Activated CD8-positive, alpha-beta memory T cell treated with anti-CD3 and anti-CD28 coated beads for 24 hours (primary cell): Measurements from ENCODE around the gene DSCAM.

Experiments
- DNase-seq: peaks from one replicate; pipeline ENCODE4 v3.0.0-alpha.2; 2020

Gene DSCAM

DNA sequence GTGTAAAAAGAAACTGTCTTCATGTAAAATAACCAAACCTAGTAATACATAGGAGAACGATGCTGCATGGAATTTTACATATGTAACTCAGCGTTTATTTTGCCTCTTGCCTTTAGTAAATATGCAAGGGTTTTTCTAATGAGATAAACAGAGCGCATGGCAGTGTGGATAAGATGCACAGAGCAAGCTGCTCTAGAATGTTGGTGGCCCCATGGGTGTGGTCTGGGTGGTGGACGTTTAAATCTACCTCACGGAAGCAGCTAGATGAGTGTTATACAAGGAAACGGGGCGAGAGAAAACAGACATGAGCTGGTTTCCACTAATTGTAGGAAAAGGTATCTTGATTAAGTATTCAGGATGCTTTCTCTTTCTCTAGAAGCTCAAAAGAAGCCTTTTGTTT lies 205.9 kb downstream of the DSCAM start:
- DNase-seq: no peak

DNA sequence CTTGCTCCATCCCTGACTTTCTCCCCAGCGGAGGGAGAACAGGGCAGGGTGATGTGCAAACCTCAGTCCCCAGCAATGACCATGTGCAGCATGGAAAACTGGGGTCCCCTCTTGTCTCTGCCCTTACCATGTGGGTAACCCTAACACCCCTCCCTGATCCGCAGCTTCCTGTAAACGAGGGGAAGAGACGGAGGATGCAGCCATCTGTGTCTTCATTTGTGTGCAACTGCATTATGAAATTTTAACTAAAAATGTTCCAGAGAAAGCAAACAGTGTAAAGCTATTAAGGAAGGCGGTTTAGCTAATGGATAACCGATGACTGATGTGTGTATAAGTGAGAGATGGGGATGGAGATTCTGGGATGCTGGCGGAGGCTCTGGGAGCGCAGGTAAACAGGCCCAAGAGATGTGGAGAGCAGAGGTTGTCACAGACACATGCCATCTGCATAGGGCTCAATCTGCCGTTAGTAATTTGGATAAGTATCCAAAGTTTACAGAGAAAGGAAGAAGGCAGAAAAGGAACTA lies 206.6 kb downstream of the DSCAM start:
- DNase-seq: no peak

DNA sequence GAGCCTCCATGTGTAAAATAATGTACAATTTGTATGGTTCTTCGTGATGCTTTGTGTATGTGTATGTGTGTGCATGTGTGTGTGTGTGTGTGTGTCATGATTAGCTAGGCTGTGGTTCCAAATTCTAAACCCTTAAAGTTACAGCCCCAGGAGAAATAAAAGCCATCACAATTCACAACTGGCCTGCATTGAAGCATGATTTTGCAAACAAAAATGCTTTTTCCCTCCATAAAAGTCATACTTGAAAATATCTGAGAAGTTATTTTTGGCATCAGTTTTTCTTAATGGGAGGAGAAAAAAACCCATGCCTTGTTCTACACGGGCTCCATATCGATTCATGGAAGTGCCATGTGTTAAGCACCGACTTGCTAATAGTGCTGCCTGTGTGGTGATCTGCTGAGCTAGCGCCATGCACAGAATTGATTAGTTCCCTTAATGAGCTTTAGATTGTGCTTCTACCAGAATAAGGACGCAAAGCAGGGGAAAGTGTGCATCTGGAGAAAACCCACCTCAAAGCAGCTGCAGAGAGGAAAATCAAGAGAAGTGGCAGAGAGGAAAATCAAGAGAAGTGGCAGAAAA lies 207.3 kb downstream of the DSCAM start:
- no peak for DNase-seq

DNA sequence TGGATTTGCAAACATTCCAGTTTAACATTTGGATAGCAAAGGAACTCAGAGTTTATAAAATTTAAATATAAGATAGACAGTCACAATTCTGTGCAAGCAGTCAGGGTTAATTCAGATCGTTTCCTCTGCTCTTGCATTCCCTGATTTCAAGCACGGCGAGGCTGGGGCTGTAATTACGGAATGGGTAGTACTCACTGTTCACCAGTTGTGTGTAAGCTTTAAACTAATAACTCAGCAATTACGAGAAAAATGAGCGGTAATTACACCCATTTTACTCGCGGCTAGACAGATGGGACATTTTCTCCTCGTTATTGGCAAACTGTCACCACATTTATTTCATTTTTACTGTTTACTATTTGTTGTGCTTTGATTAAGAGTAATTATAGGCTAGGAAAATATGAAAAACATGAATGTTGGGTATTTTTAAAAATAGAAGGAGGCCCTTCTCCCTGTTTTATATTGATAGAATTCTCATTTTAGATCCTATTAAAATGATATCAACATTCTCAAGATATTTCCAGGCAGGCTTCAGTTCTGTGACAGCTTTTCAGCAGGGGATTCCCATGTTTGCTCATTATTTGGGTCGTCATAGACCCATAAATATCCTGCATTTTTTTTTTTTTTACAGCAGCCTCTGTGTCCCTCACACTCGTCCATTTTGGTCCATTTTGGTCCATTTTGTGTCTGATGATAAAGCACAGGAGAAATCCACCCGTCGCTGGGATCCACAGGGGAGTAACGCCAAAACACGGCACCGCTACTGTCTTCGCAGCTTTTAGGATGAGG lies 208.3 kb downstream of the DSCAM start:
- DNase-seq: no peak

DNA sequence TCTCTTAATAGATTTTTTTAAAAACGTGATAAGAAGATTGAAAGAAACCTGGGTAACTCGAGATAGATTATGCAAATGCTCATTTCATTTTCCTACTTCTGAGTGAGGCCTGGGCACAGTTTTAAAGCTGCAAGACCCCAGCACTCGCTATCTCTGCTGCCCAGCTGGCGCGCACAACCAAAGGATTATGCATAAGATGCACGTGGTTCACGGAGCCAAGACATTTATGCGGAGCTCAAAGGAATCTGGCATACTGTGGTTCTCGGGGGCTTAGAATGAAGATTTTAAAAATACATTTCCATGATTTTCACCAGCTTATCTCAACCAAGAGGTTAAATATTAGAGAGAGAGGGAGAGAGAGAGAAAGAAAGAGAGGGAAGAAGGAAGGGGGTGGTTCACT lies 210.9 kb downstream of the DSCAM start:
- DNase-seq: no peak

DNA sequence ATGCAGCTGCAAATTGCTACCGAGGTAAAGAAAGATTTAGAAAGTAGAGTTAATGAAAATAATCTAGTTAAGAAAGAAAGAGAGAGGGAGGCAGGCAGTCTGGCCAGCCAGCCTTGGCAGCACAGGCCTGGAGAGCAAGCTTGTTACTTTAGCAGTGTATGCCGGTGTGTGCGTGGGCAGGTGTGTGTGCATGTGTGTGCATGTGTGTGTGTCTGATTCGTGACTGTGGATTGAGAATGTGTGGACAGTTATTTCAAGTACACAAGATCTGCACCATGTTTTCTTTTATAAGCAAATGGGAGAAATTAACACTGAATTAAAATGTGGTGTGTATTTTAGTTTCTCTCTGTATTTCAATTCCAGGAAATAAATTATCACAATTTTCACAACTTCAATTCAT lies 211.6 kb downstream of the DSCAM start:
- no peak for DNase-seq

DNA sequence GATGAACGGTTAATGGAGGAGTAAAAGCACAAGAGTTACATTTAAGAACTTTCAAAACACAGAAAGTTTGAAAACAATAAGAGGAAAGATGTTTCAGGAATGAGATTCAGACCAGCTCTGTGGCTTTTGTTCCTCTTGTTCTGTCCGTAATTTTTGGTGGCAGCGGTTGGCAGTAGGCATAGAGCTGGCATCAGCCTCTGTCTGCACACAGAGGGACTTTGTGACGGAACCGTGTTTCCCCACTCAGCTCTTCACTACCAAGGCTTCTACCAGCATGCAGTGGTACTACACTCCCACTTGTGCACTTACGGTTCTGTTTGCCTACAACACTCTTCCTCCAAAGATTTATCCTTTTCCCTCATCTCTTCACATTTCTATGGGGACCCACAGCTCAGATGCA lies 212.8 kb downstream of the DSCAM start:
- DNase-seq: no peak

DNA sequence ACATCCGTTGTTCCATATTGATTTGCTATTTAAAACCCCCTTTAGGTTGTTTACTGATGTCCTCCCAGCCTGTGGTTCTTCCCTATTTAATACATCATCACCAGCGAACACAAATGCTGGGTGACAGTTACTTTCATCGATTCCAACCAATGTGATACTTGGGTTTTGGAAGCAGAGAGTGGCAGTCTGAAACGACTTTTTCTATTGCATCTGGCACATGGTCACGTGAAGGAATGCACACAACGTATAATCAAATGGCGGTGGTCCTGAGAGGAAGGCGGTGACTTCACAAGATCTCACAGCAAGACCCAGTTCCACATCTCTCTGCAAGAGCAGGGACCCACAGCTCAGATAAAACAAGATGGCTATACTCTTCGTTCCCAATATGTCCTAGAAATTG lies 213.9 kb downstream of the DSCAM start:
- DNase-seq: no peak

DNA sequence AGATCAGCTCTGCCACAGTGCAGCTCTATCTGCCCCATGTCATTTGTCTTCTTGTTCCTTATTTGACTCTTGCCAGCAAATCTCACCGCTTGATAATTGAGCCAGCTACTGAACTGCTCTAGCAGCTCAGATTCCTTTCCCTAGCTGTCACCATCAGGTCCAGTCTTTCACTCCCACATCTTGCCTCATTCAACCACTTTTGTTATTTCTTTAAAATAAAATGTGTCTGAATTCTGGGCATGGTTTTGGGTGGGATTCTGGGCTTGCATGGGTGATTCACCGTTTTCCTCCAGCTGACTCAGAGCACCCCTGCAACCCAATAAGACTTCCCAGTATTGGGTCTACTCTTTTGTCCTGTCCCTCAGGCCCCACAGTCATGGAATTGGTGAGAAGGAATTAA lies 215.7 kb downstream of the DSCAM start:
- no peak for DNase-seq

DNA sequence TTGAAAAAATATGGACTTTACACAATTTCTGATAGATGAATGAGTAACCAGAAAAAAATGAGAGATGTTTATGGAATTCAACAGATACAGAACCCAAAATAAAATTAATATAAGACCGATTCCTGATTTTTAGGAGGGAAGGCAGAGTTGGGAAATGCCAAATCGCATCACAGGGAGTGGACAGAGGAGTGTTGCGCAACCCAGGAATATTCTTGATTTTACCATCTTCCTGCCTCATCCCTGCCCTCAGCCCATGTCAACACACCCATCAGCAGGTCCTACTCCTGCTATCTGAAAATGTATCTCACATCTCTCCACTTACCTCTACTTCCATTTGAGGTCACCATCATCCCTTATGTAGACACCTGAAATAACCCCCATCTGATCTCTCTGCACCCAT lies 221.0 kb downstream of the DSCAM start:
- no peak for DNase-seq

DNA sequence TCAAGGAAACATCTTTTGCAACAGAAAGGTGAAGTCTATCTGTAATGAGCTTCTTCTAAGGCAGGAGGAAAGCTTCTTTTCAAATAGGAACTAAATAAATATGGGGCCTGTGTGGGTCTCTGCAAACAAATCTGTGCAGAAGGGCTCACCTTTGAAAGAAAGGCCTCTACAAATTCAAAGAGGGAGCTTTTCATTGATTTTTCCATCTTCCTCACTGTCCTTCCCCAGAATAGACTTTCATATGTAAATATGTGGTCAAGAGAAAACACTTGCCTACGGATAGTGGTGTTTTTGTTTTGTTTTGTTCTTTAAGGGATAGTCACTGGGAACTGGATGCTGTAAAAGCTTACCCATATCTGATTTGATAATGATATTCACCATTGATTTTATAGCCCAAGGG lies 223.4 kb downstream of the DSCAM start:
- no peak for DNase-seq

DNA sequence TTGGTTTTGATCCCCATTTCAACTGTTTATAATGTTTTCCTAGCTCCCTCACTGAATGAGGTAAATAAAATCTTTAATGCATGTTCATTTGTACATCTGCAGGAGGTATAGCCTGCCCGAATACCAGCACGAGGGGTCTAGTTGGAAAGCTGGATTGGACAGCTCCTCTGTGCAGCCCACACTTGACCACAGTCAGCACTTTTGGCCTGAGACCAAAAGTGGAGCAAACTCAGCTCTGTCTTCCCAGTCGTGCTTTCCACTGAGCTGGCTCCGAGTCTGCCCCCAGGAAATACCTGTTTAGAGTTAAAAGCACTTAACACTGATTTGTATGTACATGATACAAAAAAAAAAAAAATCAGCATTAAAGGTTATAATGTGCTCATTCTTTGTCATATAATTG lies 224.4 kb downstream of the DSCAM start:
- DNase-seq: no peak

DNA sequence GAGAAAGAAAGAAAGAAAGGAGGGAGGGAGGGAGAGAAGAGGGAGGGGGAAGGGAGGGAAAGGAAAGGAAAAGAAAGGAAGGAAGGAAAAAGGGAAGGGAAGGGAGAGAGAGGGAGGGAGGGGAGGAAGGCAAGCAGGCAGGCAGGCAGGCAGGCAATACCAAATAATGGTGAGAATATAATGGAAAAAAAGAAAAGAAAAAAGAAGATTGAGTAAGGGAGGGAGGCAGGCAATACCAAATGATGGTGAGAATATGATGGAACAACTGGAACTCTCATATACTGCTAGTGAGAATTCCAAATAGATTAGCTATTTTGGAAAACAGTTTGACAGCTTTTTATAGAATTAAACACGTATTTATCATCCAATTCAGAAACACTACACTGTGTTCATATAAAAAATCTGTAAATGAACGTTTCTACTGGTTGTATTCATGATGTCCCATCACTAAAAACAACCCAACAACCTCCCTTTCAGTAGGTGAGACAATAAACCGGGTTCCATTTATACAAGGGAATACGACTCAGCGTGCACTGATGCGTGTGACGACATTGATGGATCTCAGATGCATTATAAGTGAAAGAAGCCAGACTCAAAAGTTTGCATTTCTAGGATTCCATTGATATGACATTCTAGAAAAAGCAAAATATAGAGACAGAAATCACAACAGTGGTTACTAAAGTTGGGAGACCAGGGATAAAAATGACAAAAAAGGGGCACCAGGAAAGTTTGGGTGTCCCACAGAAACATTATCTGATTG lies 226.4 kb downstream of the DSCAM start:
- DNase-seq: no peak

DNA sequence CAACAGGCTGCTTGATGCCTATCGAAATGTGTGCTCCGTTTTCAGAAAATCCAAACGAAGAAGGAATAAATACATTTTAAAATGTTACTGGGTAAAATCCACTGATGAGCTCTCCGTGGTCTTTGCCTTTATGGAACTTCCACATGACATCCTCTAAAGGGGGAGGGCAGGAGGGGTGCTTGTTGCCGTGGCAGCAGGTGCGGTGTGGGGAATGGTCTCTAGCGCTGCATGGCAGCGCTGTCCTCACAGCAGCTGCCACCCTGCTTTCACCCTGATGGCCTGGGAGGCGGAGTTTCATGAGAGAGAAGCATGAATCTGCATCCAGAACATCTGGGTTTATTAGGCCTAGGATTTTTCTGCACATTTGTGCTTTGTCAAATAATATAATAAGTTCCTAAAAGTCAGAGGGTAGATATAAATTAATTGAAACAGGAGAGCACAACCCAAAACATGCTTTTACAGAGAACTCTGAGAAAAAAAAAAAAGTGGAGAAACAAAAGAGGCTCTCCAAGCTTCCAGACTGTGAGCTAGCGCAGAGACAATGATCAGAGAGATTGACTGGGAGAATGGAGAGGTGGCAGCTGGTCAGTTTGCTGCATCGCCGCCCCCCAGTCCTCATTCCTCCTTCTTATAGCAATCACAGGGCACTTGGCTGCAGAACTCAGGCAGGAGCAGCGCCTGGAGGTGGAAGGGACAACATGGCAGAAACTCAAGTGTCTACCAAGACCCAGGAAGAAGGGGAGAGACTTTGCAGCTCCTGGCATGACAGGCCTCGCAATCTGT lies 228.6 kb downstream of the DSCAM start:
- DNase-seq: no peak

DNA sequence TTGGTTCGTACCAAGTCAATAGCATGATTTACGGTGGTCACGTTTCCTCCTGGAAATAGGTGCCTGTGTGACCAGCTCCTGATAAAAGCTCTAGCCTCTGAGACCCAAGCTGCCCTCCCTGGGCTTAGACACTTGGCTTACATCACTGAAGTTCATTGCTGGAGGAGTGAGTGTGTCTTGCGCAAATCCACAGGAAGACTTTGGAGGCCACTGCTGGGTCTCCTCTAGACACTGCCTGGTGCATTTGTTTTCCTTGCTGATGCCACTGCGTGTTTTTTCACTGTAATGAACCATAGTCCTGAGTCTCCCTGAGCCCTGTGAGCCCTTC lies 230.6 kb downstream of the DSCAM start:
- DNase-seq: no peak

DNA sequence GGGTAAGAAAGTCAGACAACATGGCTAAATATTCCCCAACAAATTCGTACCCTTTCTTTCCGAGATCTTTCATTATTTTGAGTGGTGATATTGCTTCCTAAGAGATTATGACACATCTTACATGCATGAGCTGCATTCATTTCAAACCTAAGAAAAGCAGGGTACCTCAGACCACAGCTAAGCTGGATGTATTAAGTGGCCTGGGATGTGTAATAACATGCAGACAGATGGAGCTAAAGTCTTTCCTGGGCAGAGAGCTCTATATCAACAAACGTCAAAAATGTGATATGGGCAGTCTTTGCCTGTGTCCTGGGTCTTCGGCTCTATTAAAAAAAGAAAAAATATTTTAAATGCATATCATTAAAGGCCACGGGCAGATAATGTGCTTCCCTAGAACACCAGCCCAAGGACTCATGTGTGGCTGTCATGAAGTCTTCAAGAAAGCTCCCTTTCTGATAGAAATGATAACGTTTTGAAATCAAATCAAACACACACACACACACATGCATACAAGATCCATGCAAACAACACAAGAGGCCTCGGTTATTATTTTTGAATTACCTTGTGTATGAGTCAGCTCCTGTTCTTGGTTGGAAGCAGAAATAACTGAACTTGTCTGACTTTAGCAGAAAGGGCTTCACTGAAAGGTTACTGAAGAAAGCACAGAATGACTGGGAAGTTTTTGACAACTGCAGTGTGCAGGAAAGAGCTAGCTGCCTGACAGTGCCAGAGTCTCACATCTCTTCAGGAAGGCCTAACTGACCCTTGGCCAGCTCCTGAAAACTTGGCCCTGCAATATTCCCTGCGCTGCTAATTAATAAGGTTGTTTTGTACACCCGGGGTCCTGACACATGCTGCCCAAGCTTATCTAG lies 231.2 kb downstream of the DSCAM start:
- DNase-seq: no peak

DNA sequence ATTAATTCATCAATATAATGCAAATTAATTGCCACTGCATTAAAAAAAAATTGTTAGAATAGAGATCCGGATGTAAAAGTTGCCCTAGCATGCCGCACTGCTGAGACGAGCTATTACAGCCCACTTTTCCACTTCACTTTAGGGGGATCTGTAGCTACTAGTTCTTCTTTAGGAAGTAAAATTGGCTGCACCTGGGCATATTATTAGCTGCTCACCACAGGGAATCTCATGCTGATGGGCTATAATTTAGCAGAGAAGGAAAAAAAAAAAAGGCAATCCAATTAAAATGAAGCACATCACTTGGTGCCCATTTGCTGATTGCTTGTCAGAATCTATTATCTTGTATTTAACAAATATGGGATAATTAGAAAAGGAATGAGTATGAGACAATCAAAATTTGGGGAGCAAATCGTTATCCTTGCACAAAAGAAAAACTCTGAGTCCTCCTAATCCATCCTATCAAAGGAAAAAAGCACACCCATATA lies 233.4 kb downstream of the DSCAM start:
- no peak for DNase-seq

DNA sequence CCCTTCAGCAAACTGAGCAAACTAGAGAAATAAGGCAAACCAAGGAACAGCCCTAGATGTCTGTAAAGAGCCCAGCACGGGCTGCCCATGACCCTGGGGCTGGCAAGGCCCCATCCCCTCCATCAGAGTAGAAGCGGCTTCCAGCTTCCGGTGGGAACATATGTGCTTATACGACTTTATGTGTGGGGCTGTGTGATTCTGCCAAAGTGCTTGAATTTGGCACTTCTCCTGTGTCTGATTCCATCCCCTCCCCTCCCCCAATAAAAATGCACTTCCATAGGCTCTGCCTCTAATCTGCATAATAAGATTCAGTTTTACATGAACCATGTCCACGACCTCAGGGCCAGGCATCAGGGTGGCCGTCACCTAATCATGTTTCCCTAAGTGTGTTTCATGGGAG lies 236.6 kb downstream of the DSCAM start:
- no peak for DNase-seq

DNA sequence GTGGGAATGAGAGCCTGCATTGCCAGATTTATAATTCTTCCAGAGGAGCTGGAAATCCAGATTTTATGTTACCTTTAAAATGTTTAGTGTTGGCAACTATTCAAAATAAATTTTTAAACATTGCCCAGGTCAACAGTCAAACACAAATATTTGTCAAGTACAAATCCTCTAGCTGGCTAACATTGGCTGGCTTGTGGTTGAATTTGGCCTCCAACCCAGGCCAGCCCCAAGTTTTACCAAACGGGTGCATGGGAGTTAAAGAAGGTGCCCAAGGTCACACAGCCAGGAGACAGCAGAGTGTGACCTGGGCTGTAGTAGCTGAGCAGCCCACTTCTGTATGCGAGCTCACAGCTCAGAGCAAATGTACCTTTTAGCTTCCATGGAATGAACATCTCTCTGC lies 240.6 kb downstream of the DSCAM start:
- DNase-seq: no peak

DNA sequence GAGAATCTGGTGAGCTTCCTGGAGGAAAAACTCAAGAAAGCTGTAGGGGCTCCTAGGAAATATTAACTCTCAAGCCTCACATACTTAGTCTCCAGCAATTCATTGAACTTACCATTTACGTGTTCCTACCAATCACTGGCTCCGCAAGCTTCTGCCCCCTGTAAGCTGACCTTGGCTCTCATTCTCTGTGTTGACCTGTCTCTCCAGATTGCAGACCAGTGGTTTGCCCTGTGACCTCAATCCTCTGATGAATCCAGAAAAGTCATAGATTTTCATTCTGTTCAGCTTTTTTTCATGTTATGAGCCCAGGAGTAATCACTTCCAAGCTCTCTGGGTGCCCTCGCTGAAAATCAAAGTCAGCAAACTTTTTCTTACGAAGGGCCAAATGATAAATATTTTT lies 241.9 kb downstream of the DSCAM start:
- DNase-seq: no peak

DNA sequence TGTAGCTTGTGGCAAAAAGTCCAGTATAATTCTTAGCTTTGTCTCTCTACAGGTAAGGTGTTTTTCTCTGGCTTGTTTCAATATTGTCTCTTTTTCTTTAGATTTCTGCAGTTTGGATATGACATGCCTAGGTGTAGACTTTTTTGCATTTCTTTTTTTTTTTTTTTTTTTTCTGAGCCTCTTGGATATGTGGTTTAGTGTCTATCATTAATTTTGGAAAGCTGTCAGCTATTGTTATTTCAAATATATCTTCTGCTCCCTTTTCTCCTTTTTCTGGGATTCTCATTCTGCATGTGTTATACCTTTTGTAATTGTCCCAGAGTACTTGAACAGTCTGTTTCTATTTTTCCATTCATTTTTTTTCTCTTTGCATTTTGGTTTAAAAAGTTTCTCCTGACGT lies 243.2 kb downstream of the DSCAM start:
- DNase-seq: no peak

DNA sequence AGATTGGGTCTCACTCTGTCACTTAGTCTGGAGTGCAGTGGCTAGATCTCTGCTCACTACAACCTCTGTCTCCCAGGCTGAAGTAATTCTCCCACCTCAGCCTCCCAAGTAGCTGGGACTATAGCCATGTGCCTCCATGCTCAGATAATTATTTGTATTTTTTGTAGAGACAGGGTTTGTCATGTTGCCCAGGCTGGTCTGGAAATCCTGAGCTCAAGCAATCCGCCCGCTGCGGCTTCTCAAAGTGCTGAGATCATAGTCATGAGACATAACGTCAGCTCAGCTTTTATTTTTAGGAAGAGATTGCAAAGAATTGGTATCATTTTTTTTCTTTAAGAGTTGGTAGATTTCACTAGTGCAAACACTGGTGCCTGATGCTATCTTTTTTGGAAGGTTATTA lies 244.9 kb downstream of the DSCAM start:
- no peak for DNase-seq
